Left ventricle myocardium inferior (tissue), 1 donor: ENCODE measurements around the gene DMRTC1. TPM values are rescaled to one million over a fixed set of nuclear protein-coding genes. Genes with fewer than 3 reads are reported as not detected.
"Not testable (repeated sequence)": the region's sequence is repeated elsewhere in the genome, so short reads cannot be mapped to it uniquely, and the experiment has no call there.

Experiments used
- DNase-seq: peaks from one replicate; pipeline ENCODE4 v3.0.0-alpha.2; 2020
- H3K27ac ChIP-seq: fragments of 200-600 bp; replicated peaks from 2 replicates; pipeline ENCODE4 v1.8.0; 2021
- H3K27me3 ChIP-seq: fragments of 200-600 bp; 2 replicates; pipeline ENCODE4 v1.8.0; 2021; ENCODE audit warnings: low read depth
- H3K36me3 ChIP-seq: fragments of 200-600 bp; 2 replicates; pipeline ENCODE4 v1.8.0; 2021
- H3K4me1 ChIP-seq: fragments of 200-600 bp; 2 replicates; pipeline ENCODE4 v1.8.0; 2021
- H3K4me3 ChIP-seq: fragments of 200-600 bp; 2 replicates; pipeline ENCODE4 v1.8.0; 2021; ENCODE audit warnings: mild to moderate bottlenecking, moderate library complexity
- H3K9me3 ChIP-seq: fragments of 200-600 bp; replicated peaks from 2 replicates; pipeline ENCODE4 v1.8.0; 2021
- intact Hi-C: fragments of 100-400 bp; cut with micrococcal nuclease; formaldehyde crosslinking; loops from one replicate; pipeline ENCODE4 v1.11.0; 2022
- long read RNA-seq: library from polyadenylated mRNA; unstranded; transcript quantifications from one replicate; pipeline ENCODE4 v2.0.0, GENCODE V29; 2021
- total RNA-seq: library from RNA; stranded (reverse); fragmentation: NEBNext Ultra II Directional; extraction: Animal tissue kit (Norgen Biotek cat#: 25700); gene quantifications from one replicate; pipeline ENCODE4 v1.2.1, GENCODE V29; 2021
- donor health status: DM: no; HTN: yes; CAD: no; lungs with severe emphysema.

The DMRTC1 gene
- not detected for total RNA-seq
- long read RNA-seq: 0 reads

- intact Hi-C loops, H3K9me3 ChIP-seq, DNase-seq, H3K4me1 ChIP-seq, H3K4me3 ChIP-seq, H3K27ac ChIP-seq, H3K27me3 ChIP-seq, H3K36me3 ChIP-seq: not testable (repeated sequence)
Measured at GRCh38 chrX:72943819-72944169, at the start of gene DMRTC1. TSS of gene DMRTC1 (minus strand) at chrX:72943837. CDS start at chrX:72875694, 68,143 bp downstream.

- DNase-seq, H3K4me3 ChIP-seq, H3K27ac ChIP-seq, H3K27me3 ChIP-seq, intact Hi-C loops, H3K9me3 ChIP-seq, H3K36me3 ChIP-seq, H3K4me1 ChIP-seq: not testable (repeated sequence)
Measured at GRCh38 chrX:72980894-72981469, 37.3 kb upstream of the DMRTC1 start.

- H3K4me1 ChIP-seq, DNase-seq, H3K4me3 ChIP-seq, H3K36me3 ChIP-seq, H3K27me3 ChIP-seq, intact Hi-C loops, H3K9me3 ChIP-seq, H3K27ac ChIP-seq: not testable (repeated sequence)
Measured at GRCh38 chrX:72974885-72975284, 31.2 kb upstream of the DMRTC1 start.

- H3K36me3 ChIP-seq, DNase-seq, intact Hi-C loops: not testable (repeated sequence)
Measured at GRCh38 chrX:72971859-72972258, 28.2 kb upstream of the DMRTC1 start.

GRCh38 chrX:72959971-72960370 lies 16.3 kb upstream of the DMRTC1 start:
- H3K27me3 ChIP-seq, H3K9me3 ChIP-seq, intact Hi-C loops, H3K4me3 ChIP-seq, H3K36me3 ChIP-seq, H3K4me1 ChIP-seq, H3K27ac ChIP-seq, DNase-seq: not testable (repeated sequence)

More at GRCh38 chrX:72971859-72972258, 28.2 kb upstream of the DMRTC1 start:
- not testable (repeated sequence) for H3K27me3 ChIP-seq, H3K9me3 ChIP-seq, H3K27ac ChIP-seq, H3K4me3 ChIP-seq, H3K4me1 ChIP-seq

GRCh38 chrX:72943035-72943818 lies 410 bp downstream of the DMRTC1 start:
- H3K4me1 ChIP-seq, H3K27ac ChIP-seq, H3K27me3 ChIP-seq, intact Hi-C loops, DNase-seq, H3K36me3 ChIP-seq, H3K9me3 ChIP-seq, H3K4me3 ChIP-seq: not testable (repeated sequence)

- H3K27ac ChIP-seq, H3K36me3 ChIP-seq, H3K4me1 ChIP-seq, H3K4me3 ChIP-seq, H3K9me3 ChIP-seq, DNase-seq, H3K27me3 ChIP-seq, intact Hi-C loops: not testable (repeated sequence)
Measured at GRCh38 chrX:72942272-72942671, 1.4 kb downstream of the DMRTC1 start.

- H3K27ac ChIP-seq, intact Hi-C loops, H3K36me3 ChIP-seq, H3K9me3 ChIP-seq, H3K4me3 ChIP-seq, H3K27me3 ChIP-seq, H3K4me1 ChIP-seq, DNase-seq: not testable (repeated sequence)
Measured at GRCh38 chrX:72937906-72938305, 5.7 kb downstream of the DMRTC1 start, which contains the start of gene FAM236A. TSS of gene FAM236A (plus strand) at chrX:72938206. CDS start at chrX:72938263, 57 bp downstream.

GRCh38 chrX:72936882-72937455 lies 6.7 kb downstream of the DMRTC1 start:
- H3K4me1 ChIP-seq, H3K27me3 ChIP-seq, H3K27ac ChIP-seq, H3K4me3 ChIP-seq, intact Hi-C loops, H3K9me3 ChIP-seq, H3K36me3 ChIP-seq, DNase-seq: not testable (repeated sequence)

GRCh38 chrX:72936455-72936854 lies 7.2 kb downstream of the DMRTC1 start:
- intact Hi-C loops, H3K9me3 ChIP-seq, H3K4me3 ChIP-seq, H3K27me3 ChIP-seq, DNase-seq, H3K36me3 ChIP-seq, H3K4me1 ChIP-seq, H3K27ac ChIP-seq: not testable (repeated sequence)

- H3K4me3 ChIP-seq, H3K27ac ChIP-seq, H3K4me1 ChIP-seq, H3K9me3 ChIP-seq, H3K36me3 ChIP-seq, intact Hi-C loops, DNase-seq, H3K27me3 ChIP-seq: not testable (repeated sequence)
Measured at GRCh38 chrX:72932283-72932682, 11.4 kb downstream of the DMRTC1 start.

GRCh38 chrX:72916096-72916495 lies 27.5 kb downstream of the DMRTC1 start:
- DNase-seq, intact Hi-C loops: not testable (repeated sequence)

GRCh38 chrX:72912315-72912714 lies 31.3 kb downstream of the DMRTC1 start, which contains the start of gene FAM236C:
TSS of gene FAM236C (plus strand) at chrX:72912615. CDS start at chrX:72912715, 100 bp downstream.
- H3K36me3 ChIP-seq, H3K4me1 ChIP-seq, H3K27me3 ChIP-seq, H3K4me3 ChIP-seq, H3K27ac ChIP-seq, intact Hi-C loops, H3K9me3 ChIP-seq, DNase-seq: not testable (repeated sequence)

More at GRCh38 chrX:72916096-72916495, 27.5 kb downstream of the DMRTC1 start:
- H3K27me3 ChIP-seq, H3K4me1 ChIP-seq, H3K4me3 ChIP-seq, H3K9me3 ChIP-seq, H3K36me3 ChIP-seq, H3K27ac ChIP-seq: not testable (repeated sequence)

- H3K36me3 ChIP-seq, intact Hi-C loops, H3K4me1 ChIP-seq, H3K4me3 ChIP-seq, DNase-seq, H3K27ac ChIP-seq, H3K9me3 ChIP-seq, H3K27me3 ChIP-seq: not testable (repeated sequence)
Measured at GRCh38 chrX:72889740-72890139, 53.9 kb downstream of the DMRTC1 start.
